HG03280 (cell line): Measurements from ENCODE around the gene MAML3.

Experiments used
- ATAC-seq: cut with Tn5 transposase; IDR thresholded peaks from one replicate; pipeline ENCODE4 v1.9.1; 2021; ENCODE audit warnings: mild to moderate bottlenecking, moderate library complexity; ENCODE audit not compliant: unreplicated experiment

The MAML3 gene

DNA sequence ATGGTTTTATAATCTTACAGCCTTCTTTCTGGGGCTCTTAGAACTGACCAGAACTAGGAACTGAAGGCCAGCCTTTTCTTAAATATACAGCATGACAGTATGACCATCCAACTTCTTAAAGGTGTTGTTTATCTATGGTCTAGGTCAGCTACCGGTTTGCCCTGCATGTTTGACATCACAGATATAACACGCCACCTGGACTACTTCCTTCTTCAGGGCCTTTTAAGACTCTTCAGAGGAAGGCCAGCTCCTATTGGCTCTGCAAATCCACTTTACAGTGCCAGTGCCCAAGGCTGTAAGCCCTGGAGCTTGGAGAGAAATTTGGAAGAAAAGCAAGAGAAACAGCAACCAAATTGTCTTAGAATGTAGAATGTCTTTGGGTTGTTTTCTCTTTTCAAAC lies 302.9 kb downstream of the MAML3 start:
- no peak for ATAC-seq

DNA sequence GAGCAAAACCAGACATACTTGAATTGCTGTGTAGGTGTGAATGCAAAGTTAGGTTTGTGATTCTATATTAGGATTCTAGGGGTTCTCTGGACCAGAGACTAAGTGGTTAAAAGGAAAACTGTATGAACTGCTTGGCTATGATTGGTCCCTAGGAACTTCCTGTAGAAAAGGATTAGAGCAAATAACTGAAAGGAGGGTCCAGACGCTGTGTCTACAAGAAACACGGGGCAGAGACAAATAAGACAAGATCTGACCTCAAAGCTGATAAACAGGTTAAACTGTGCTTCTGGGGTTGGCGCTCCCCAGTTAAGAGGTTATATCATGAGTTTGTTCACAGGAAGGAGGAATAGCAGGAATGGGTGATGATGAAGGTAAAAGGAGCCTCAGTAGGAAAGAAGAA lies 304.8 kb downstream of the MAML3 start:
- ATAC-seq, result no peak

DNA sequence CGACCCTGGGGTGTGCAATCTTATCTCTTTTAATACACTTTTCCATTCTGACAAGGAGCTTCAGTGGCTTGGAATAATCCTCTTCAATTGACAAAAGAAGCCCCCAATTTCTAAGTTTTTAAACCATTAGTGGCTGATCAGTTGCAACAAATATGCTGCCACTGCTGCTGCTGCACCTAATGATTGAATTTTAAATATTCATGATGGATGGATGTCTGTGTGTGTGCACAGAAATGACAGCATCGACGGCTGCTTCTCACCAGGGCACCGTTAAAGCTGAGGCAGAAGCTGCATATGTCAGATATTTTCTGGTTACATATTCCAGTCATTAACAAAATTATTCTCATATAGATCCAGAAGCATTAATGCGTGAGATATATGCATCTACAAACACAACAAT lies 306.0 kb downstream of the MAML3 start:
- no peak for ATAC-seq

DNA sequence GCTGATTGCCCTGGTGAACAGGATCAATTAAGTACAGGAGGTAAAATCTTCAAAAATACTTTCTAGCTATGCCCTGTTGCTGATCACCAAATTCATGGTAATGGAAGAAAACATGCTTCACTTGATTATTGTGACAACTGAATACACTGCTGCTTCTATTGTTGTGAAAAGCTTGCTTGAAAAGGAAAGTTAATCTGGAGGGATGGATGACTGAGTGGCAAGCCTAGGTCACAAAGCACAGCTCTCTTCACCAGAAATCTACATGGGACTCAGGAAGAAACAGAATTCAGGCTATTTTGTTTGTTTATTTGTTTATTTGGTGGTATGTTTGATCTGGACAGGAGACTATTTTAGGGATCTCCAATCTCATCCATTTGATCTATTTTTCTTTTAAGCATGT lies 306.4 kb downstream of the MAML3 start:
- no peak for ATAC-seq

GRCh38 chr4:139846766-139847165 lies 307.2 kb downstream of the MAML3 start:
- no peak for ATAC-seq

GRCh38 chr4:139845453-139846093 lies 308.4 kb downstream of the MAML3 start:
- no peak for ATAC-seq

DNA sequence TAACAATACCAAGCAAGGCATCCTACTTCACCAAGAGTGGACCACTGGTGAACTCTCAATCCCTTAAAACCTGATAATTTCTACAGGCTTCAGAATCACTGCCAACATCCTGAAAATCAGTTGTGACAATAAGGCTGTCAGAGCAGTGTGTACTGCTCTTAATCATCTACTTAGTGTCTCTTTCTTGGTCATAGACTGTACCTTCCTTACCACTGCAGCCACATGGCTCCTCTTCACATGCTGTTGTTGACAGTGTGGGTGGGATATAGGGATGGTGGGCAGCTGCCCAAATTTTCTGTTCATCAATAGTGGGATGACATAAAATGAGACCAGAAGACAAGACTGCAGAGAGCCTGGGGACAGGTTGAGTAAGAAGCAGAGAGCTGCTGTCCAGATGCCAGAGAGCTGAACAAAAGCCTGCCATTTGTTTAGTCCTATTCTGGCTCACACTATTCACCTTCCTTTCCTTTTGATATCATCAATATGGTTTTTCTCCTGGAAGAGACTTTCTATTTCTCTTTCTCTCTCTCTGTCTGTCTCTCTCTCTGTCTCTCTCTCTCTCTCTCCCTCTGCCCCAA lies 309.4 kb downstream of the MAML3 start:
- ATAC-seq, result no peak

GRCh38 chr4:139844057-139844456 lies 309.9 kb downstream of the MAML3 start:
- ATAC-seq, result no peak

- no peak for ATAC-seq
Observed at GRCh38 chr4:139843641-139844040, 310.3 kb downstream of the MAML3 start.

- no peak for ATAC-seq
Observed at GRCh38 chr4:139841464-139842195, 312.4 kb downstream of the MAML3 start.

GRCh38 chr4:139840773-139841172 lies 313.2 kb downstream of the MAML3 start:
- ATAC-seq, result no peak

DNA sequence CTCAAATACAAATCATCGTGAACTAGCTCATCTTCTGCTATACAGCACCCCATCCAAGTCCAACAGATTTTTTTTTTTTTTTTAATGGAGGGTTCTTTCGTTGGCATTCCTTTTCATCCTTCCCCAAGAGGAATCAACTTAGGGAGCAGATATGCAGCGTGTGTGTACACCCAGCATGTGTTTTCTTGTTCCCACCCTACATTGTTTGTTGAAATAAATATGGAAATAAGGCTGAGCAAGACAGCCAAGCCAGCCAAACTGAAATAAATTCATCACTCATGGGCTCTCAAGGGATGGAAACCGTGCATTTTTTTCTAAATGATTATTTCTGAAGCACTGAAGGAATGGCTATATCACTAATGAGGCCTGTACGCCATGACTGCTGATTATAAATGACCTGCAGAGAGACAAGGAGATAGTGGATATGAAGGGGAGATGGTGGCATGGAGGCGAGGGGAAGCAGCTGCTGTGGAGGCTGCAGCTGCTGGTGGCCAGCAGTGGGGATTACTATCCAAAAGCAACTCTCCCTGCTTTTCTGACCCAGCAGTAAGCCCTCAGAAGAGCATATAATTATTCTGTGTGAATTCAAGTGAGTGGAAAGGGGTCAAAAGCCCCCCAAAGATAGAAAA lies 314.5 kb downstream of the MAML3 start:
- no peak for ATAC-seq

GRCh38 chr4:139838811-139839210 lies 315.2 kb downstream of the MAML3 start:
- ATAC-seq, result no peak

GRCh38 chr4:139834981-139835391 lies 319.0 kb downstream of the MAML3 start:
- no peak for ATAC-seq

- ATAC-seq, result no peak
Observed at GRCh38 chr4:139834226-139834662, 319.7 kb downstream of the MAML3 start.

GRCh38 chr4:139833151-139833910 lies 320.7 kb downstream of the MAML3 start:
- ATAC-seq, result no peak

DNA sequence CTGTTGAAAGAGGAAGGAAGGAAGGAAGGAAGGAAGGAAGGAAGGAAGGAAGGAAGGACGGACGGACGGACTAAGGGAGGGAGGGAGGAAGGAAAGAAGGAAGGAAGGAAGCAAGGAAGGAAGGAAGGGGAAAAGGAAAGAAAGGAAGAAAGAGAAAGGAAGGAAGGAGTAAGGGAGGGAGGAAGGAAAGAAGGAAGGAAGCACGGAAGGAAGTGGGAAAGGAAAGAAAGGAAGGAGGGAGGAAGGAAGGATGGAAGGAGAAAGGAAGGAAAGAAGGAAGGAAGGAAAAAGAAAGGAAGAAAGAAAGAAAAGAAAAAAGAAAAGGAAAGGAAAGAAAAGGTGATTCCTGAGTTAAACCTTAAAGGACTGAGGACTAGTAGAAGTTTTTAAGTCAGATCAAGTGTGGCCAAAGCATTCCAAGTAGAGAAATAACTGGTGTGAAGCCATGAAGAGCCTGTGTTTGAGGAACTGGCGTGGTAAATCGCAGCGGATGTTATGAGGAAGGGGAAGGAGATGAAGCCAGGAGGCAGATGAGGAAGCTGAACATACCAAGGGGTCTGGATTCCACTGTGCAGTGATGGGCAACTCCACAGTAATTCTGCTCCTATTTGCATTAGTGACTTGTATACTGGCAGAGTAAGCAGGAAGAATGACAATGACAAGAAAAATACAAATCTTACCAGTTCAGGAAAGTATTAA lies 324.9 kb downstream of the MAML3 start:
- ATAC-seq, result no peak

GRCh38 chr4:139826426-139826825 lies 327.6 kb downstream of the MAML3 start:
- no peak for ATAC-seq

DNA sequence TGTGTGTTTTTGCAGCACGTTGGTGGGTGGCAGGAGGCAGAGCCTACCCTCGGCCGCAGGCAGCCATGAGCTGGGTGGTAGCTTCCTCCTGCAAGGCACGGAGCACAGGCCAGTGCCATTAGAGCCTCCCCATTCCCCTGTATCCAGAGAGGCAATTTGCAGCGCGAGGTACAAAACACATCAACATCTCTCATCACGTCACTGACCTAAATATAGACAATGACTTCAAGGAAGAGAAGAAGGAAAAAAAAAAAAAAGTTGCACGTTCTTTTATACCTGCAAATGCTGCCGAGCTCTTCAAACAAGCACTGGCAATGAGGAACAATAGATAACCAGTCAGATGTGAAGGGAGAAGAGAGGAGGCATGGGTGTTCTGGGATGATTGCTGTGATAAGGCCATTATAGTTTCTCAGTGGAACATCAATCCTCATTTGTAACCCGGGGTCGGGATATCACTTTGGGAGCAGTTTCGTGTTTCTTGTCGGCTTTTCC lies 328.4 kb downstream of the MAML3 start:
- ATAC-seq, result no peak

GRCh38 chr4:139824882-139825522 lies 329.0 kb downstream of the MAML3 start:
- ATAC-seq, result no peak
